ENCODE results near the gene HES7. TPM values are rescaled to one million over a fixed set of nuclear protein-coding genes. Genes with fewer than 3 reads are reported as not detected.
"Not testable (repeated sequence)": the region's sequence is repeated elsewhere in the genome, so short reads cannot be mapped to it uniquely, and the experiment has no call there.

HES7 gene
- total RNA-seq, 1 donor from 2014 or later = 0.35 TPM

DNA sequence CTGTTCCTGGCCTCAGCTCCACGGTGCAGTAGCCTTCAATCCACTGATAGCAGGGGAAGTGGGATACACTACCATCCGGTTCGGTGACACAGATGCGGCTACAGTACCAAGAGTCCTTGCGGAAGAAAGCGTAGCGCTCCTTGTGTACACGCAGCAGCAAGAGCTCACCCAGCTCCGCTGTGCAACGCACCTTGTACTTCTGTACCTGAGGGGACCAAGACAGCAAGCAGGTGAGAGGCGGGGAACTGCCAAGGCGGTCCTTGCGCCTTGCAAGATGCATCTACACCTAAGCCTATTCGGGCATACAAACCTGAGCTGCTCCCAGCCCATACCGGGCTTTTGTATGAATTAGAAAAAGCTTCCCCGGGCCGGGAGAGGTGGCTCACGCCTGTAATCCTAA lies 7.1 kb downstream of the HES7 start:
- no peak overlapping the region for H3K4me3 ChIP-seq (ENCODE audit: low read depth, low read length)
- TF ChIP-seq, protein P1, sequence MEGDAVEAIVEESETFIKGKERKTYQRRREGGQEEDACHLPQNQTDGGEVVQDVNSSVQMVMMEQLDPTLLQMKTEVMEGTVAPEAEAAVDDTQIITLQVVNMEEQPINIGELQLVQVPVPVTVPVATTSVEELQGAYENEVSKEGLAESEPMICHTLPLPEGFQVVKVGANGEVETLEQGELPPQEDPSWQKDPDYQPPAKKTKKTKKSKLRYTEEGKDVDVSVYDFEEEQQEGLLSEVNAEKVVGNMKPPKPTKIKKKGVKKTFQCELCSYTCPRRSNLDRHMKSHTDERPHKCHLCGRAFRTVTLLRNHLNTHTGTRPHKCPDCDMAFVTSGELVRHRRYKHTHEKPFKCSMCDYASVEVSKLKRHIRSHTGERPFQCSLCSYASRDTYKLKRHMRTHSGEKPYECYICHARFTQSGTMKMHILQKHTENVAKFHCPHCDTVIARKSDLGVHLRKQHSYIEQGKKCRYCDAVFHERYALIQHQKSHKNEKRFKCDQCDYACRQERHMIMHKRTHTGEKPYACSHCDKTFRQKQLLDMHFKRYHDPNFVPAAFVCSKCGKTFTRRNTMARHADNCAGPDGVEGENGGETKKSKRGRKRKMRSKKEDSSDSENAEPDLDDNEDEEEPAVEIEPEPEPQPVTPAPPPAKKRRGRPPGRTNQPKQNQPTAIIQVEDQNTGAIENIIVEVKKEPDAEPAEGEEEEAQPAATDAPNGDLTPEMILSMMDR (conservative IDR thresholded peaks at IDR 0.05; ENCODE audit: low read depth, low read length) = no peak
- no peak for DNase-seq (ENCODE audit: low read depth)

DNA sequence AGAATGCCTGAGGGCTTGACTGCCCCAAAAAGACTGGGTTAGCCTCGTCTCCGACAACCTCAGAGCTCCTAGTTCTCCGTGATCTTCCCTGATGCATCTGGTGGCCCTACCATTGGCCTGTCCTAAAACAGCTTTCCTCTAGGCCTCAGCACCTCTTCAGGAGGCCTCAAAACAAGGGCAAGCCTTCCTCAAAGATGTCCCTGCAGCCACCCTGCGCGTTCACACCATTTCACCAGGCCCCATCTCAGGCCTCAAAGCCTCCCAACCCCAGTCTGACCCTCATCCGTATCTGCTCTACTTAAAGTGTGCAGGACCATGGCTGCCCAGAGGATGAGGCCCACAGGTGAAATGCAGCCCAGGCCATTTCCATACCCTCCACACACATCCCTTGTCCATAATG lies 13.0 kb downstream of the HES7 start:
- TF ChIP-seq, protein P1 (conservative IDR thresholded peaks at IDR 0.05; ENCODE audit: low read depth, low read length) = no peak
- H3K4me3 ChIP-seq (ENCODE audit: low read depth, low read length) = no peak overlapping the region
- no peak for DNase-seq (ENCODE audit: low read depth)

DNA sequence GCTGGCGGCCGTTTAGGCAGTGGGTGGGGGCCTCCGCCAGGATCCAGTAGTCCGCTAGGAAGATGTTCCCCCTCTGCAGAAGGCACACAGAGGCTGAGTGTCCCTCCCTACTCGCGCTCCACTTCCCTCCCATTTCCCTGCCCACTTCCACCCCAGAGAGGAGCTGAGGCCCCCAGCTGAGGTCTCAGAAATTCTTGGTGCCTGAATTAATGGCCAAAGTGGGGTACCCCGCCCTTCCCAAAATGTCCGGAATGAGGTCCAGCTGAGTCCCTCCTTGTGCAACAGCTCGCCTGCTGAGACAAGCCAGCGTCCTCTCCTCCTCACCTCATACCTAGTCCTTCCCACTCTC lies 13.5 kb downstream of the HES7 start:
- no peak for DNase-seq (ENCODE audit: low read depth)
- TF ChIP-seq, protein P1 (conservative IDR thresholded peaks at IDR 0.05; ENCODE audit: low read depth, low read length) = no peak
- no peak overlapping the region for H3K4me3 ChIP-seq (ENCODE audit: low read depth, low read length)

DNA sequence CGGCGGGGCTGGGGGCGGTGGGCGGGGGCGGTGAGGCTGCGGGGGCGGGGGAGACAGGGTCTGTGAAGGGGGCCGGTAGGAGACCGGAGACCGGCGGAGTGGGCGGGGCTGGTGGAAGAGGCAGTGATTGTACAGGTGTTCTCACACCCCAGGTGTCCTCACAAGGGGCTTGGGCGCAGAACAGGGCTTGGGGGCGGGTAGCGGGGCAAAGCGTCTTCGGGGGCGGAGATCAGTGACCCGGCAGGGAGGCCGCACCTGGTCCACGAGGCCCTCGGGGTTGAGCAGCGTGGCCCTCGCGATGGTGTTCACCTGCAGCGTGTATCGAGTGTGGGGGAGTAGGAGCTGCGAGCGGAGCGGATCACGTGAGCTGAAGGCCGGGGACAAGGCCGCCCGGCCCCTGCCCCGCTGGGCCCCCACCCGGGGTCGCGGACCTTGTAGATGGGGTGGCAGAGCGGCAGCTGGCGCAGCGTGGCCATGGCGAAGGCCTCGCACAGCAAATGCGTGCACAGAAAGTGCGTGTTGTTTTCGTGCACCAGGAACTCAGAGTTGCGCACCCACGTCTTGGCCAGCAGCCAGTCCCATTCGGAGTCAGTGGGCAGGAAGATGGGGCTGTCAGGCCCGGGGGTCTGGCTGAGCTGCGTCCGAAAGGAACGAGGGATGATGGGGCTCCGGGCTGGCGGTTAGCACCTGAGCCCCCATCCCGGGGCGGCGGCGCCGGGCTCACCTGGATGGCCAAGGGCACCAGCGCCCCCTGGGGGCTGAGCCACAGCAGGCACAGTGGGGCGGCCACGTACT lies 14.0 kb downstream of the HES7 start:
- no peak for DNase-seq (ENCODE audit: low read depth)
- TF ChIP-seq, protein P1 (conservative IDR thresholded peaks at IDR 0.05; ENCODE audit: low read depth, low read length) = peak; percentile 76
- peak overlapping the region; percentile 34 for H3K4me3 ChIP-seq (ENCODE audit: low read depth, low read length)

DNA sequence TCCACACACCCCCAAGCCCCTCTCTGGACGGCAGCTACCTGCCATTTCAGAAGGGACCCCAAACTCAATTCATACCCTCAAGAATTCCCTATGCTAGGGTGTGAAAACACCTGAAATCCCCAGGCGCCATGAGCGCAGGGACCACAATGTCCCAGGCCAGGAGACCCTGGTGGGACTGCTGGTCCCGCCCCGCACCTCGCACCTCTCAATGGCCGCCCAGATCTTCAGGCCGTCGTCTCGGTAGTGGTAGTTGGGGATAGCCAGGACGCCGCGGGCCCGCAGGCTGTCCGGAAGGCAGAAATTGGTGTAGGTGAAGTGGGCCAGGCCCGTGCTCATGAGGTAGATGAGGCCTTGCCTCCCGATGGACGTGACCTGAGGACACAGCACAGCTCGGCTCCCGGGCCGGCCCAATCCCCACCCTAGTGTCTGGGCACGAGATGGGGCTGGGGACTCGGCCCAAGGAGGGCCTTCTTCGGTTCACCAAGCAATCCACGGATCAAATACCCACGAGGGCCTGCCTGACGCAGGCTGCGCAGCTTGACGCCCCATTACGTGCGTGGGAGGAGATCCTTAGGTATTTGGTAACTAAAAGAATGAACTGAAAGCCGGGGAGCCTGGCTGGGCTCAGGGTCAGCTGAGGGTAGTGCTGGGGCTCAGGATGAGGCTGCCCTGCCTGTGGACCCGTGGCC lies 14.8 kb downstream of the HES7 start:
- H3K4me3 ChIP-seq (ENCODE audit: low read depth, low read length) = no peak overlapping the region
- no peak for DNase-seq (ENCODE audit: low read depth)
- TF ChIP-seq, protein P1 (conservative IDR thresholded peaks at IDR 0.05; ENCODE audit: low read depth, low read length) = no peak

DNA sequence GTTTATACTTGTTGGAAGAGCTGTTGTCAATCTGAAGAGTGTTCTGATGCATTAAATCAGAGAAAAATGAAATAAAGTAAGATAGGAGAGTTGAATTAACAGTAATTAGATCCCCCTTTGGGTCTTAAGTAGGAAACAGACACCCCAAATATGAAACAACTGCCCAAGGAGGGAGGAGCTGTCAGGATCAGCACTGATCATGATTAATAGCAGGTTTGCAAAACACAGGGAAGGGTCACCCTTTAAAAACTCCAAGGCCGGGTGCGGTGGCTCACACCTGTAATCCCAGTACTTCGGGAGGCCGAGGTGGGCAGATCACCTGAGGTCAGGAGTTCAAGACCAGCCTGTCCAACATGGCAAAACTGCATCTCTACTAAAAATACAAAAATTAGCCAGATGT lies 16.9 kb downstream of the HES7 start:
- not testable (repeated sequence) for H3K4me3 ChIP-seq (ENCODE audit: low read depth, low read length); DNase-seq (ENCODE audit: low read depth)

DNA sequence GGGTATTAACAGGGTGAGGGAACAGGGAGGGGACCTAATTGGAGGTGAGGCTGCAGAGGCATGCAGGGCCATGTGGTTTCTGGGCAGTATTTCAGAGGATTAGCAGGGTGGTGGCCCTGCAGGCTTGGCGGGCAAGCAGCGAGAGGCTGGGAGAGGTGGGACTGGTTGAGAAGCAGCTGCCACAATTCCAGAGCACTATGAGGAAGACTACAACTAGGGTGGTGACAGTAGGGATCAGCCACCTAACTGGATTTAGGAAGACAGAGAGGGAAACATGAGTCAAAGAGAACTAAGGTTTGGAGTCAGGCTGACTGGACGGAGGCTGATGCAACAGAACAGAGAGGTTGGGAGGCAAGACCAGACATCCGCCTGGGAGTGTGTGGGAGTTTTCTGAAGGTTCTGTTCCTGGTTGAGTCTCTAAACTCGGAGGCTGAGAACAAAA lies 17.9 kb downstream of the HES7 start:
- no peak for DNase-seq (ENCODE audit: low read depth)
- TF ChIP-seq, protein P1 (conservative IDR thresholded peaks at IDR 0.05; ENCODE audit: low read depth, low read length) = no peak

More for the DNA sequence above, 17.9 kb downstream of the HES7 start:
- H3K4me3 ChIP-seq (ENCODE audit: low read depth, low read length) = no peak overlapping the region
